Body of pancreas (tissue), 4 donors: ENCODE measurements around the gene PRDM16.

ENCODE experiments used
- CTCF ChIP-seq, 7 experiments: fragments of 450-650 bp in 4 of 7; fragments of 200-600 bp in 3 of 7; sonication (generic) in 3 of 7; IDR thresholded peaks; one replicate each; pipeline ENCODE4 v1.5.1; 2016 to 2019; ENCODE audit warnings: antibody characterized with exemption in 7 of 7
- POLR2A ChIP-seq, 3 donors: fragments of 450-650 bp; IDR thresholded peaks; one replicate each; pipeline ENCODE4 v1.6.1; 2016; ENCODE audit warnings: antibody characterized with exemption in 3 of 3, mild to moderate bottlenecking in 2 of 3

- TF ChIP-seq POLR2A (IDR thresholded peaks at IDR 0.05) (peak in 1 of 3 donors; percentile 12), CTCF (IDR thresholded peaks at IDR 0.05) (no peak)
Measured at GRCh38 chr1:3459940-3460671, 391.1 kb downstream of the PRDM16 start.
